Mucosa of stomach (tissue), 1 donor: ENCODE data around the gene VSX2.

Experiments used
- H3K27me3 ChIP-seq: one replicate; pipeline ENCODE4 v1.7.0; 2013; ENCODE audit warnings: mild to moderate bottlenecking, low read length; ENCODE audit not compliant: control insufficient read depth, insufficient read depth
- H3K36me3 ChIP-seq: one replicate; pipeline ENCODE4 v1.7.0; 2013; ENCODE audit warnings: low read length; ENCODE audit not compliant: control insufficient read depth, insufficient read depth
- H3K4me1 ChIP-seq: one replicate; pipeline ENCODE4 v1.7.0; 2013; ENCODE audit warnings: mild to moderate bottlenecking, low read length; ENCODE audit not compliant: control insufficient read depth, insufficient read depth
- H3K4me3 ChIP-seq: one replicate; pipeline ENCODE4 v1.7.0; 2013; ENCODE audit warnings: low read length
- H3K9ac ChIP-seq: one replicate; pipeline ENCODE4 v1.7.0; 2013; ENCODE audit warnings: mild to moderate bottlenecking, low read length, moderate library complexity
- H3K9me3 ChIP-seq: one replicate; pipeline ENCODE4 v1.7.0; 2013; ENCODE audit warnings: mild to moderate bottlenecking, low read length, moderate library complexity; ENCODE audit not compliant: control insufficient read depth
- donor health status: Pancreatic carcinoma.

Gene VSX2

GRCh38 chr14:74238974-74239847 lies at the start of gene VSX2:
Gene VSX2, plus strand, starts transcription at chr14:74239449. Its CDS starts 113 bp downstream, at chr14:74239562.
- H3K27me3 ChIP-seq: peaks cover 80% of the 10 kb centered on the region

GRCh38 chr14:74190927-74191575 lies 48.2 kb upstream of the VSX2 start:
- no peaks in the 10 kb centered on the region for H3K36me3 ChIP-seq
- no peaks in the 10 kb centered on the region for H3K4me1 ChIP-seq
- H3K4me3 ChIP-seq: no peak overlapping the region
- no peaks in the 10 kb centered on the region for H3K9me3 ChIP-seq
- H3K9ac ChIP-seq: no peak overlapping the region
- H3K27me3 ChIP-seq: no peaks in the 10 kb centered on the region

More at GRCh38 chr14:74238974-74239847, at the start of gene VSX2:
- Histone ChIP-seq H3K4me3 (no peak within 1 kb of the TSS), H3K36me3 (no peaks in the 10 kb centered on the region), H3K9ac (no peak within 1 kb of the TSS), H3K9me3 (no peaks in the 10 kb centered on the region), H3K4me1 (peaks cover 18% of the 10 kb centered on the region)

- Histone ChIP-seq H3K36me3 (no peaks in the 10 kb centered on the region), H3K9me3 (no peaks in the 10 kb centered on the region), H3K27me3 (no peaks in the 10 kb centered on the region), H3K4me1 (no peaks in the 10 kb centered on the region), H3K9ac (no peak overlapping the region), H3K4me3 (no peak overlapping the region)
These were observed 44.6 kb upstream of the VSX2 start for GRCh38 chr14:74194506-74195274.

- Histone ChIP-seq H3K9ac (no peak overlapping the region), H3K4me3 (no peak overlapping the region), H3K4me1 (no peaks in the 10 kb centered on the region), H3K27me3 (no peaks in the 10 kb centered on the region), H3K36me3 (no peaks in the 10 kb centered on the region), H3K9me3 (no peaks in the 10 kb centered on the region)
These were observed 43.6 kb upstream of the VSX2 start for GRCh38 chr14:74195623-74196022.

- H3K27me3 ChIP-seq: no peaks in the 10 kb centered on the region
- no peaks in the 10 kb centered on the region for H3K9me3 ChIP-seq
- H3K4me1 ChIP-seq: no peaks in the 10 kb centered on the region
- H3K4me3 ChIP-seq: no peak overlapping the region
- H3K9ac ChIP-seq: no peak overlapping the region
- H3K36me3 ChIP-seq: no peaks in the 10 kb centered on the region
These were observed 40.6 kb upstream of the VSX2 start for GRCh38 chr14:74198441-74199234.

- Histone ChIP-seq H3K9me3 (no peaks in the 10 kb centered on the region), H3K9ac (no peak overlapping the region), H3K4me1 (no peaks in the 10 kb centered on the region), H3K4me3 (no peak overlapping the region), H3K36me3 (no peaks in the 10 kb centered on the region), H3K27me3 (no peaks in the 10 kb centered on the region)
These were observed 37.1 kb upstream of the VSX2 start for GRCh38 chr14:74202113-74202512.

- Histone ChIP-seq H3K9me3 (no peaks in the 10 kb centered on the region), H3K27me3 (no peaks in the 10 kb centered on the region), H3K9ac (no peak overlapping the region), H3K4me1 (no peaks in the 10 kb centered on the region), H3K4me3 (no peak overlapping the region), H3K36me3 (no peaks in the 10 kb centered on the region)
These were observed 35.6 kb upstream of the VSX2 start for GRCh38 chr14:74203639-74204038.

- Histone ChIP-seq H3K27me3 (no peaks in the 10 kb centered on the region), H3K36me3 (no peaks in the 10 kb centered on the region), H3K9ac (no peak overlapping the region), H3K9me3 (no peaks in the 10 kb centered on the region), H3K4me1 (no peaks in the 10 kb centered on the region), H3K4me3 (no peak overlapping the region)
These were observed 34.8 kb upstream of the VSX2 start for GRCh38 chr14:74204491-74204890.

GRCh38 chr14:74205882-74206281 lies 33.4 kb upstream of the VSX2 start:
- no peaks in the 10 kb centered on the region for H3K36me3 ChIP-seq
- no peak overlapping the region for H3K4me3 ChIP-seq
- no peaks in the 10 kb centered on the region for H3K9me3 ChIP-seq
- no peaks in the 10 kb centered on the region for H3K4me1 ChIP-seq
- H3K27me3 ChIP-seq: no peaks in the 10 kb centered on the region
- H3K9ac ChIP-seq: no peak overlapping the region

- H3K4me1 ChIP-seq: no peaks in the 10 kb centered on the region
- H3K4me3 ChIP-seq: no peak overlapping the region
- no peaks in the 10 kb centered on the region for H3K36me3 ChIP-seq
- no peaks in the 10 kb centered on the region for H3K9me3 ChIP-seq
- H3K9ac ChIP-seq: no peak overlapping the region
- no peaks in the 10 kb centered on the region for H3K27me3 ChIP-seq
These were observed 31.3 kb upstream of the VSX2 start for GRCh38 chr14:74207943-74208342.

- no peak overlapping the region for H3K9ac ChIP-seq
- no peaks in the 10 kb centered on the region for H3K27me3 ChIP-seq
- no peaks in the 10 kb centered on the region for H3K9me3 ChIP-seq
- no peaks in the 10 kb centered on the region for H3K36me3 ChIP-seq
- H3K4me3 ChIP-seq: no peak overlapping the region
- H3K4me1 ChIP-seq: no peaks in the 10 kb centered on the region
These were observed 30.6 kb upstream of the VSX2 start for GRCh38 chr14:74208642-74209041.
